ENCODE measurements around the gene MAML3. TPM values are rescaled to one million over a fixed set of nuclear protein-coding genes. Genes with fewer than 3 reads are reported as not detected.

MAML3 gene
- total and polyA plus RNA-seq, 12 donors, result 1.1 to 4.6 (median 2.6) TPM

- H3K36me3 ChIP-seq, result no peaks in the 10 kb centered on the region
- 87 to 93% methylated on average over 4 of the region's 4 CpGs for WGBS, 2 donors
- no peak for TF ChIP-seq CTCF (IDR thresholded peaks at IDR 0.05)
Measured at GRCh38 chr4:140118931-140119640, 34.9 kb downstream of the MAML3 start.

GRCh38 chr4:140117947-140118346, 36.0 kb downstream of the MAML3 start:
- Histone ChIP-seq H3K4me3 (no peak overlapping the region), H3K36me3 (no peaks in the 10 kb centered on the region), H3K9me3 (no peaks in the 10 kb centered on the region), H3K4me1 (peaks cover 0 to 12% (median 0%) of the 10 kb centered on the region in 9 donors), H3K27ac (no peak overlapping the region), H3K27me3 (no peaks in the 10 kb centered on the region)
- no peak for TF ChIP-seq CTCF (IDR thresholded peaks at IDR 0.05)
- ATAC-seq (no peak), DNase-seq (no peak)
- 96 to 98% methylated on average over 5 of the region's 5 CpGs for WGBS, 2 donors
- intact Hi-C loops (cut with DNase I), result no loop called here

More at GRCh38 chr4:140118931-140119640, 34.9 kb downstream of the MAML3 start:
- intact Hi-C loops (cut with DNase I), result no loop called here
- no peak for DNase-seq
- Histone ChIP-seq H3K4me1 (peaks cover 0 to 12% (median 0%) of the 10 kb centered on the region in 9 donors), H3K27ac (no peak overlapping the region), H3K9me3 (no peaks in the 10 kb centered on the region), H3K27me3 (no peaks in the 10 kb centered on the region), H3K4me3 (no peak overlapping the region)
- no peak for ATAC-seq

- WGBS, 2 donors, result 79 to 82% methylated on average over 4 of the region's 4 CpGs
- intact Hi-C loops (cut with DNase I), result no loop called here
- Histone ChIP-seq H3K9me3 (no peaks in the 10 kb centered on the region), H3K4me3 (no peak overlapping the region), H3K27me3 (no peaks in the 10 kb centered on the region), H3K4me1 (peaks cover 0 to 12% (median 0%) of the 10 kb centered on the region in 9 donors), H3K36me3 (no peaks in the 10 kb centered on the region), H3K27ac (no peak overlapping the region)
- no peak for DNase-seq
- ATAC-seq, result no peak
- no peak for TF ChIP-seq CTCF (IDR thresholded peaks at IDR 0.05)
Measured at GRCh38 chr4:140116442-140117104, 37.4 kb downstream of the MAML3 start.

DNA sequence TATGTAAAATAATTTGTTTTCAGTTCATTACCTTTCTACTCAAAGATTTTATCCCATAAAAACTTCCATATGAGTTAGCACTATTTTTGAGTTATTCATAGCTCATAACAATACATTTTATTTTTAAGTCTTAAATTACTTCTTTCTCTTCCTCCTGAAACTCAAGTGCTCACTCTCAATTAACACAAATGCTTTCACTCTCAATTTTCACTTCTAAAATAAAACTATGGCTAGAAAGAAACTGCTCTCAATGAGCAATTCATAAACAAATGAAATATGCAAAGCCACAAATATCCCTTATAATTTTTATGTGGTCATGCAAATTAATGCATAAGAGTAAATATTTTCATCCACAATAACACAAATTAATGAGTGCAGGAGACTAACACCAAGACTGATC, 38.8 kb downstream of the MAML3 start:
- intact Hi-C loops (cut with DNase I), result no loop called here
- no peak for TF ChIP-seq CTCF (IDR thresholded peaks at IDR 0.05)
- no peaks in the 10 kb centered on the region for H3K9me3 ChIP-seq
- H3K27me3 ChIP-seq, result no peaks in the 10 kb centered on the region
- ATAC-seq (no peak), DNase-seq (no peak)
- no peak overlapping the region for H3K4me3 ChIP-seq
- no peak overlapping the region for H3K27ac ChIP-seq
- H3K36me3 ChIP-seq, result no peaks in the 10 kb centered on the region
- peaks cover 0 to 12% (median 0%) of the 10 kb centered on the region in 9 donors for H3K4me1 ChIP-seq

All from heart right ventricle (tissue), 16 donors.